Hematopoietic multipotent progenitor cell (in vitro differentiated cells): Measurements from ENCODE around the gene FAM78A. TPM values are rescaled to one million over a fixed set of nuclear protein-coding genes. Genes with fewer than 3 reads are reported as not detected.
A peak's percentile ranks its signal among the peaks of the same experiment; 100 is the strongest.

Experiments used
- DNase-seq, 3 donors: peaks; one replicate each; pipeline ENCODE4 v3.0.0-alpha.2; 2011 to 2015; ENCODE audit warnings: low read depth in 2 of 3, low spot score in 2 of 3
- total RNA-seq: library from RNA; depleted of rRNA; stranded (reverse); fragments of >200 nt; gene quantifications from one replicate; pipeline ENCODE4 v1.2.3, GENCODE V29; 2012

The FAM78A gene
- total RNA-seq, 1 donor = 70.3 TPM

GRCh38 chr9:131240047-131240921 is 36.0 kb downstream of the FAM78A start:
- peak in 1 of 3 donors; percentile 21 for DNase-seq

DNA sequence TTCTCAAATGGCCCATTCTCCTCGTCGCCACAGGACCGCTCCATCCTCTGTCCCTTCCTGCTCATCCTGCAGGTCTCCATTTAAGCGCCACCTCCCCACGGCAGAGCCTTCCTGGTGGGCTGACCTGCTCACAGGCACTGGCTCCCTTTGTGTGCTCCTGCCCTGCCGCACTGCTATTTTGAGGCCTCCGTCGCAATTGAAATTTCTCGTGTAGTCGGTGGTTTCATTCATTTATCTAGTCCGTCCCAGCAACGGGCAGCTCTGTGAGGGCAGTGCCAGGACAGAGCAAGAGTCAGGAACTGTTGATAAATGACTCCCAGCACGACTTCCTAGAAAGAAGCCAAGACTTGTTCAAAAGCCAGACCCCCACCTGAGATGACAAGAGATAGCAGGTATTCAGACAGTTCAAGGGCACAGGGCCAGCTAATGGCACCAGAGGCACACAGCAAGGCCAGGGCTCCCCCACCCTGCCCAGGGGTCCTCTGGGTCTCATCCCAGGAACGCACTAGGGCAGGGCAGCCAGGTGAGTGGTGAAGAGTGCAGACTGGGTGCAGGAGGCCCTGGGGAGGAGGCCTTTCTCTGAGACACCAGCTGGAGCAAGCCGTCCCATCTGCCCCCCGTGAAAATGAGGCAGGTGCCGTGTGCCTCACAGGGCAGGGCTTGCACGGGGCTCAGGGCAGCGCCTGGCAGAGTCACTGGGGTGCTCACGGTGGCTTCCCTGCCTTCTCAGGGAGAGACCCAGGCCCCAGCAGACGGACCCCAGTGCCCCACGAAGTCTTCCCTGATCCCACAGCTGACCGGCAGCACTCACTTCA is 36.9 kb downstream of the FAM78A start:
- no peak for DNase-seq

- DNase-seq = peak in 2 of 3 donors; percentile 70 to 88
Observed at GRCh38 chr9:131238402-131239021, 37.8 kb downstream of the FAM78A start.

DNA sequence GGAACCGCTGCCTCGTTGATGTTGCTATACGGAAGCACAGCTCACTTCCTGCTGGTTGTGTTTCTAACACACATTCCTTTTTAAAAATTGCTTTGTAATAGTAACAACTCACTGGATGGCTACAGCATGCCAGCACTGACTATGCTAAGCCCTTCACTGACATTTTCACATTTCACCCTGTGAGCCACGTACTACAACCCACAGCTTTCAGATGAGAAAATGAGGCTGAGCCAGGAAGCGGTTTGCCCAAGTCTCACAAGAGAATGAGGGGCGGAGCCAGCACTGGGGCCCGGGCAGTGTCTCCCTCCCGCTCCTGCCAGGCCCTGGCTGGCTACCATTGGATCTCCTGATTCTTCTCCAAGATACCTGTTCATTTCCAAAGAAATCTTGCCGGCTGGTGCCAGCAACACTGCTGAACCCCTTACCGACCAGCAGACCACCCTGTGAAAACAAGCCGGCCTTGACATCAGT is 38.3 kb downstream of the FAM78A start:
- peak; percentile 63 to 94 (median 83) for DNase-seq

DNA sequence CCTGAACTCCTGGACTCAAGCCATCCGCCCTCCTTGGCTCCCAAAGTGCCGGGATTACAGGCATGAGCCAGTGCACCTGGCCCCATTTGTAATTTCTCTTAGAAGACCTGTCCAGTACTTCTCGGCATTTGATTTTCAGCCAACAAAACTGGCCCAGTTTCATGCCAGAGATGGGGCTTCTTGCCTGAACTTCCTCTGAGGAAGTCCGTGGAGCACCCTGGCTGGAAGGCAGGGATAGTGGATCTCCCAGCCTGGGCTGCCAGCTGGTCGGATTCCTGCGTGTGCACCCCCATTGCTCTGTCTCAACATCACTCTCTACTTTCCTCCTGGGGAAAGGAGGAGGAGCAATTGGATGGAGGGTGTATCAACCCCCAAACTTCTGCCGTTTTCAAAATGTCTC is 39.0 kb downstream of the FAM78A start:
- DNase-seq = no peak

- DNase-seq = no peak
Observed at GRCh38 chr9:131236761-131237160, 39.5 kb downstream of the FAM78A start.

GRCh38 chr9:131236161-131236560 is 40.1 kb downstream of the FAM78A start:
- DNase-seq = no peak

GRCh38 chr9:131235480-131235851 is 40.8 kb downstream of the FAM78A start:
- DNase-seq = no peak

DNA sequence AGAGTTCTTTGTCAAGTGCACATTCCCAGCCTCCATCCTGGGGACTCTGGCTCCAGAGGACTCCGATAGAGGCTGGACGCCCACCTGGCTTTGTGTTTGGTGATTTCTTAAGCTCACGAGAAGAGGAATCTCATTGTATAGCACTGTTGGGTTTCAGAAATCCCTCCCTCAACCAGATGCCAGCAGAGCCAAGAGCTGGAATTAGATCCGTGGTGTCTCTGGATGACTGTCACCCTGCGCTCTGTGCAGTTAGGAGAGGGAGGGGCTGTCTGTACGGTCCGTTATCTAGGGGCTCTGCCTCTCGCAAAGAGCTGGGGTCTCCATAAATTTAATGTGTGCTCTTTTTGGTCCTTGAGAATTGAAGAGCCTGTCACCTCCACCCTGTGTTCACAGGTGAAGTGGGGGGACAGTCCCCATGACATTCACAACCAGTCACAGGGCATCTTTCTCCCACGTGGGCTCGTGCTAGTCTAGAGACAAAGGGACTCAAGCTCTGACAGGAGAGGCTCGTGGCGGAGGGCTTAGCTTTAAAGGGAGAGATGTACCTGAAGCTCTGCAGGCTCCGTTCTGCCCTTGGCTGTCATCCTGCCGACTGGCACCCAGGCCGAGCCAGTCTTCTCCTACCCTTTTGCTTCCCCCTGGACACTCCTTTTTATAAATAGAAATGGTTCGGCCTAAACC is 41.4 kb downstream of the FAM78A start:
- DNase-seq = no peak

DNA sequence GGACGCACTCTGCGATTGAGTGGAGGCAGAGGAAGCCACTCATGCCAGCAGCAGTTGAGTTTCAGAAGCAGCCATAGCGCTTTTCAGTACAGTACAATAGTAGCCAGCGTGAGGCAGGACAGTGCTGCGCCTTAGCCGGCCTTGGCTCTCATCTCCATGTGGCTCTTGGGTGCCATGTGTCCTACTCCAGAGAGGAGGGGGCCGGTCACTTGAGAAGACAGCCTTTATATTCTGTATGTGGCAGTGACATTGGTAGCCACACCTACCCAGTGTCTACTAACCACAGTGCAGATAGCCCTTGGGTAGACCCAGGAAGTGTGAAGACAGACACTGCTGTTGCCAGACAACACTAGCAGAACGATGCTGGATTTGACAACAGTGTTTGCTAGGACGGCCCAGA is 42.3 kb downstream of the FAM78A start:
- no peak for DNase-seq

GRCh38 chr9:131233556-131233955 is 42.8 kb downstream of the FAM78A start:
- no peak for DNase-seq

- no peak for DNase-seq
Observed at GRCh38 chr9:131228988-131229387, 47.3 kb downstream of the FAM78A start.

GRCh38 chr9:131227959-131228460 is 48.3 kb downstream of the FAM78A start:
- peak in 1 of 3 donors; percentile 59 for DNase-seq

- DNase-seq = no peak
Observed at GRCh38 chr9:131227112-131227958, 49.0 kb downstream of the FAM78A start.

DNA sequence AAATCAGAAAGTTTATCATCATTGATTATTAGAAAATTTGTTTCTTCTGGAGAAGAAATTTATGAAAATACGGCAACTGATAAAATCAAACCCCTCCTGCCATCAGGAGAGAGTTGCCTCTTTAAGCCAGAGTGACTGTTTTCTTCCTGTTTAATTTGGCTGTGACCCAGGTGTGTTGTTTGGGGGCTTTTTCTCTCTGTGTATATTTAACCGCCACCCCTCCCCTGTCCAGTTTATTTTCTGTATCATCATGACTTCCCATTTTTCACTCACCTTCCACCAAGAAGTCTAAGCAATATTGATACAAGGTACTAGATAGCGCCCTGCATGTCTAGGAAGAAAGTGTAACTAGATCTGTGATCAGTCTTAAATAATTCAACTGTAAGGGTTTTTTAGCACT is 50.1 kb downstream of the FAM78A start:
- peak in 2 of 3 donors; percentile 36 to 53 for DNase-seq

- DNase-seq = no peak
Observed at GRCh38 chr9:131222460-131222859, 53.9 kb downstream of the FAM78A start.

- DNase-seq = no peak
Observed at GRCh38 chr9:131220485-131220884, 55.8 kb downstream of the FAM78A start.

DNA sequence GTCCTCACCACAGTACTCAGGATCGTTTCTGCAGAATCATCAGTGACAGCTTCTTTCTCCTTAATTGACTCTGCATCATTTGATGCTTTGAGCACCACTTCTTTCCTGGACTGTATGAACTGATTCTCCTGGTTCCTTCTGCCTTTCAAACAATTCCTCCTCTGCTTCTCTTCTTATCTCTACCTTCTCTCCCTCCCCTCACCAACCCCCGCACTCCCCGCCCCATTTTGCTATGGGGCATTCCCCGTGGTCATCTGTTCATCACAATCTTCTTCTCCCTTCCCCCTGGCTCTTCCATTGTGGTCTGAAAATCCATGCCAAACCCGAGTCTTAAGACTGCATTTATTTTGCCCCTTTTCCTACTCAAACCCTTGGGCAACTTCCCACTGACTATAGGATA is 57.9 kb downstream of the FAM78A start:
- DNase-seq = no peak

DNA sequence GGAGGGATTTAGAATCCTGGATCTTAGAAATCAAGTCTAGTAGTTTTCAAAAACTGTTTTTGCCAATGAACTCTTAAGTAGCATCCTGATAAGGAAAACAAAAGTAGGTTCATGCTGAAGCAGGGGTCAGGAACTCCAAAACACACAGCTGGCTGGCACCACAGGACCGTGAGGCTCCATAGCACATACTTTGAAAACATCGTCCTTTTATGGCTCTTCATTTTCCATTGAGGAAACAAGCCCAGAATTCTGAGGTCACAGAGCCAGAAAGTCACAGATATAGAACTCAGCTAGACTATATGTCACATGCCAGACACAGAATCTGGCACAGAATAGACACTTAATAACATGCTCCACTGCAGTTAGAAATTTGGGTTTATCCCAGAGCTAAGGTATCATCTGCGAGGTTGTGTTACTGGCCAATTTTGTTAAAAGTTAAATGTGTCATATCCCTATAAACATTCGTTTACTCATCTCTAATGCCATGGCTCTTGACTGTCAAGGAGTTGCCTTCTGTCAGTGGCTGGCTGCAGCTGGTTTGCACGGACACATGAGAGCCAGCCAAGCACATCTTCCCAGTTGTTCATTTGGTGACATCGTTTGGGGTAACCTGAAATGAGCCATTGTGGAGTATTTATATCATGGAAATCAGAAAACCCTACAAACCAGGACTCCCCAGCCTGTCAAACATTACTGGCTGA is 58.8 kb downstream of the FAM78A start:
- DNase-seq = no peak
